Measurements from ENCODE around the gene FARSA. TPM values are rescaled to one million over a fixed set of nuclear protein-coding genes. Genes with fewer than 3 reads are reported as not detected.
"Not testable (repeated sequence)": the region's sequence is repeated elsewhere in the genome, so short reads cannot be mapped to it uniquely, and the experiment has no call there.

FARSA gene
- total RNA-seq, 1 donor from 2014 or later: 56.4 TPM

DNA sequence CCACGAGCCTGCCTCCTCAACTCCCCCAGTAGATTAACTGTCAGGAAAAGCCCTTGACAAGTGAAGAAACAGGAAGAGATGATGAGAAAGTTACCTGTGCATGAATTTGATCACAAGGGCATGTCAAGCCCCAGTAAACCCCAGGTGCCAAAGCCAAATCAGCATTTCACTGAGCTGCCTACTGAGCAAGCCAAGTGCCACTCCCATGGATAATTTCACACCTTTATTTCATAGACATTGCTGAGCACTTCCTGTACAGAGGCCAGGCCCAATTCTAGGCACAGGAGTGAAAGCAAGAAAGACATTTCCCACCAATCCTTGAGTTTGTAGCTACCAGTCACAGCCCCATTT lies 21.1 kb upstream of the FARSA start:
- no peak for DNase-seq (ENCODE audit: low read depth, low spot score)

- no peak for DNase-seq (ENCODE audit: low read depth, low spot score)
Measured at GRCh38 chr19:12953799-12954611, 20.5 kb upstream of the FARSA start.

- DNase-seq (ENCODE audit: low read depth, low spot score): no peak
Measured at GRCh38 chr19:12953138-12953798, 19.8 kb upstream of the FARSA start.

DNA sequence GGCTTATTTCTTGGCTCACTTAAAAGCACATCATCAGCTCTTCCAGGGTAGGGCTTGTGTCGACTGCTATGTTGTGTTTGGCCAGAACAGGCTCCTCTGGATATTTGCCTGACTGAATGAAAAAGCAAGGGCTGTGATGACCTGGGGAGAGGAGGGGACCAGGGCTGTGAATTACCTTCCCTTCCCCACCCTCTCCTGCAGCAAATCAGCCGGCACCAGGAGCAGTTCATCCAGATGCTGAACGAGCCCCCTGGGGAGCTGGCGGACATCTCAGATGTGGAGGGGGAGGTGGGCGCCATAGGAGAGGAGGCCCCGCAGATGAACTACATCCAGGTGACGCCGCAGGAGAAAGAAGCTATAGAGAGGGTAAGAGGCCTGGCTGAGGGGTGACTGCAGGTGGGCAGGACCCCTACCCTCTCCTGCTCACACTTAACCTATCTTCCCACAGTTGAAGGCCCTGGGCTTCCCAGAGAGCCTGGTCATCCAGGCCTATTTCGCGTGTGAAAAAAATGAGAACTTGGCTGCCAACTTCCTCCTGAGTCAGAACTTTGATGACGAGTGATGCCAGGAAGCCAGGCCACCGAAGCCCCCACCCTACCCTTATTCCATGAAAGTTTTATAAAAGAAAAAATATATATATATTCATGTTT lies 19.1 kb upstream of the FARSA start:
- no peak for DNase-seq (ENCODE audit: low read depth, low spot score)

- DNase-seq (ENCODE audit: low read depth, low spot score): not testable (repeated sequence)
Measured at GRCh38 chr19:12952050-12952449, 18.5 kb upstream of the FARSA start.

DNA sequence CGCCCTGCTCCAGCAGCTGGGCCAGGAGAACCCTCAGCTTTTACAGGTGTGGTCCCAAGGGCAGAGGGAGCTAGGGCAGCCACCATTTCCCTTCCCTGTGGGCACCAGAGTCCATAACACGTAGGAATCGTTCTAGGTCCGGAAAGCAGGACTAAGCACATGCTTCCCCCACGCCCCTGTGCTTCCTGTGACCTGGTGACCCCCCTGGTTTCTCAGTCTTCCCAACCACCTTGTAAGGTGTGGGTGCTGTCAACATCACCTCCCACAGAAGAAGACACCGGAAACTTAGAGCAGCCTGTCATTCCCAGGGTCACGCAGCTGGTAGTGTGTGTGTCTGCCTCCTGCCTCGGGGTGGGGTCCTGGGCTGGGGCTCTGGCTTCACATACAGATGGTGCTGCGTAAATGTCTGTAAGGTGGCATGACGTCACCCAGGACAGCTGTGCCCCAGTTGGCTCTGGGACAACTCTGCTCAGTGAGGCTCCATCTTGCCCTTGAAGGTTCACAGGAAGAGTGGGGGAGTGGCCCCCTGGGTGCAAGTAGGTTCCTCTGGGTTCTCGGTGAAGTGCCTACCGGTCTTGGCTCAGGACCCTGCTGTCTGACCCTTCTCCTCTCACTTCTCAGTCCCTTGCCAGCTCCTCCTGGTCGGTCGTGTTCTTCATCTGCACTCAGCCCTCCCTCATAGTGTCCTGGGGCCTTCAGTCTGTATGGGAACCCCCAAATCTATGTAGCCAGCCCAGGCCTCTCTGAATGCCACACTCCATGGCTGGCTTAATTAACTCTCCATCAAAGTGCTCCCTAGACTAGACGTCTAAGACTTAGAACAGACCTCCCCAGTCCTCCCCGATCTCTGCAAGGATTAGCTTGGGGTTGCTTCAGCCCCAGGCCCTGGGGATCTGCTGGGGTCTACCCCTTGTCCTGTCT lies 16.1 kb upstream of the FARSA start:
- no peak for DNase-seq (ENCODE audit: low read depth, low spot score)

DNA sequence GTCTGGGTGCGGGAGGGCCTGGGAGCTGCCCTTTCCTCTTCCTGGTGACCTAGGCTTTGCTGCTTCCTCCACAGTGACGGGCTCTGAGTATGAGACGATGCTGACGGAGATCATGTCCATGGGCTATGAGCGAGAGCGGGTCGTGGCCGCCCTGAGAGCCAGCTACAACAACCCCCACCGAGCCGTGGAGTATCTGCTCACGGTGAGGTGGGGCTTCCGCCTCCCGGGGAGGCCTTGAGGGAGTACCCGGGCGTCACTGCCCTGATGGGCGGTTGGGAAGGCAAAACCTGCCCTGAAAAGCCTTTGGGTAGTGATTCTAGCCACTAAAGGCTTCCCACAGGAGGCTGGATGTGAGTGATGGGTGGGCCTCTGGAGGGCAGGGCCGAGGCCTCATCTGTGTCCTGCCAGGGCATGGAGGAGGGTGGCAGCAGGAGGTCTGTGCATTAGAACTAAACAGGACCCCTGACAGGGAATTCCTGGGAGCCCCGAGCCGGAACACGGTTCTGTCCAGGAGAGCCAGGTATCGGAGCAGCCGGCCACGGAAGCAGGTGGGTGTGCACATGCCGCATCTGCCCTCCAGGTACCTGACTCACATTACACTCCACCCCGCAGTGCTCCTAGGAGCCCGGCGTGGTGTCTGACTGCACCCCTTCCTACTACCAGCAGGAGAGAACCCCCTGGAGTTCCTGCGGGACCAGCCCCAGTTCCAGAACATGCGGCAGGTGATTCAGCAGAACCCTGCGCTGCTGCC lies 15.3 kb upstream of the FARSA start:
- DNase-seq (ENCODE audit: low read depth, low spot score): no peak

- no peak for DNase-seq (ENCODE audit: low read depth, low spot score)
Measured at GRCh38 chr19:12947702-12948611, 14.4 kb upstream of the FARSA start.

GRCh38 chr19:12946731-12947496 lies 13.4 kb upstream of the FARSA start:
- DNase-seq (ENCODE audit: low read depth, low spot score): no peak

GRCh38 chr19:12946092-12946721 lies 12.7 kb upstream of the FARSA start:
- DNase-seq (ENCODE audit: low read depth, low spot score): no peak

DNA sequence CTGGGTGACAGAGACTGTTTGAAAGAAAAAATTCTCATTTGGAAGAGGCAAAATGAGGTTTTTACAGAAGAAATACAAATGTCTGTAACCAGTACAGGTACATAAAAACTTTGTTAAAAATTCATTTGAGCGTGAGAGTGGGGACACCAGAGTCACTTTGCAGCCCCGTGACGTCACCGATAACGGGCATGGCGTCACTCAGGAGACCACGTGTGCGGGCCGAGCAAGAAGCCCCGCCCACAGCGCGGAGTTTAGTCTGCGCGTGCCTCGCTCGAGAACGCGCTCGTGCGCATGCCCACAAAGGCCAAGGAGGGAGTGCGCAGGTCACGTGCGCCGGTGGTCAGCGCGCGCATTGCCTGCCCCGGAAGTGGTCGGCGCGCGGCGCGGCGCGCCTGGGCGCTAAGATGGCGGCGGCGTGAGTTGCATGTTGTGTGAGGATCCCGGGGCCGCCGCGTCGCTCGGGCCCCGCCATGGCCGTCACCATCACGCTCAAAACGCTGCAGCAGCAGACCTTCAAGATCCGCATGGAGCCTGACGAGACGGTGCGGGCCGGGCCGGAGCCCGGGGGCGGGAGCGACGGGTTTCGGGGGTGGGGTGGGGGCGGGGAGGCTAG lies 12.1 kb upstream of the FARSA start, which contains the start of gene RAD23A:
RAD23A (plus strand) TSS at position 384 of the 613 bp plus-strand sequence; CDS start at position 471, 87 bp downstream.
- DNase-seq (ENCODE audit: low read depth, low spot score): peak; percentile 88

DNA sequence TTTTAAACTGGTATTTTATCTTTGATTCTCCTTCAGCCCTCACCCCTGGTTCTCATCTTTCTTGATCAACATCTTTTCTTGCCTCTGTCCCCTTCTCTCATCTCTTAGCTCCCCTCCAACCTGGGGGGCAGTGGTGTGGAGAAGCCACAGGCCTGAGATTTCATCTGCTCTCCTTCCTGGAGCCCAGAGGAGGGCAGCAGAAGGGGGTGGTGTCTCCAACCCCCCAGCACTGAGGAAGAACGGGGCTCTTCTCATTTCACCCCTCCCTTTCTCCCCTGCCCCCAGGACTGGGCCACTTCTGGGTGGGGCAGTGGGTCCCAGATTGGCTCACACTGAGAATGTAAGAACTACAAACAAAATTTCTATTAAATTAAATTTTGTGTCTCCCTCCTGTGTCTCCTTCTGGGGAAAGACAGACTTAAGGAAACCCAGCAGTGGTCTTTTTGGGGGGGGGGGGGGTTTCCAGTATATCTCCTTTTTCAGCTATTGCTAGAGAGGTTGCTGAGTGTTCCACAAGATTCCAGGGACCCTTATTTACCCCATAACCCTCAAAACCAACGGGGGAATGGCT lies 10.7 kb upstream of the FARSA start:
- DNase-seq (ENCODE audit: low read depth, low spot score): no peak

DNA sequence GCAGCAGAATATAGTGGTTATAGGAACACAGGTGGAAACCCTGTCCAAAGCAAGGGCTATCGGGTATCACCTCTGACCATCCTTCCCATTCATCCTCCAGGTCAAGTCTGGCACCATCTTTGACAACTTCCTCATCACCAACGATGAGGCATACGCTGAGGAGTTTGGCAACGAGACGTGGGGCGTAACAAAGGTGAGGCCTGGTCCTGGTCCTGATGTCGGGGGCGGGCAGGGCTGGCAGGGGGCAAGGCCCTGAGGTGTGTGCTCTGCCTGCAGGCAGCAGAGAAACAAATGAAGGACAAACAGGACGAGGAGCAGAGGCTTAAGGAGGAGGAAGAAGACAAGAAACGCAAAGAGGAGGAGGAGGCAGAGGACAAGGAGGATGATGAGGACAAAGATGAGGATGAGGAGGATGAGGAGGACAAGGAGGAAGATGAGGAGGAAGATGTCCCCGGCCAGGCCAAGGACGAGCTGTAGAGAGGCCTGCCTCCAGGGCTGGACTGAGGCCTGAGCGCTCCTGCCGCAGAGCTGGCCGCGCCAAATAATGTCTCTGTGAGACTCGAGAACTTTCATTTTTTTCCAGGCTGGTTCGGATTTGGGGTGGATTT lies 10.0 kb upstream of the FARSA start:
- DNase-seq (ENCODE audit: low read depth, low spot score): no peak

- DNase-seq (ENCODE audit: low read depth, low spot score): no peak
Measured at GRCh38 chr19:12940897-12941296, 7.4 kb upstream of the FARSA start.

DNA sequence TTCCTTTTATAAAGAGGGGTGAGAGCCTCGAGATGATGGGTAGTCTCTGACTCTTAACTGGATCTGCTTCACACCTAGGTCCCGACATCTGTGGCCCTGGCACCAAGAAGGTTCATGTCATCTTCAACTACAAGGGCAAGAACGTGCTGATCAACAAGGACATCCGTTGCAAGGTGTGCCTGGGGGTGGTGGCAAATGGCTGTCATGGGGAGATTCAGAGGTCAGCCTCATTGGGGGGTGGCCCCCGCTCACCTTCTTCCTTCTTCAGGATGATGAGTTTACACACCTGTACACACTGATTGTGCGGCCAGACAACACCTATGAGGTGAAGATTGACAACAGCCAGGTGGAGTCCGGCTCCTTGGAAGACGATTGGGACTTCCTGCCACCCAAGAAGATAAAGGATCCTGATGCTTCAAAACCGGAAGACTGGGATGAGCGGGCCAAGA lies 6.5 kb upstream of the FARSA start:
- no peak for DNase-seq (ENCODE audit: low read depth, low spot score)

GRCh38 chr19:12938779-12939601 lies 5.5 kb upstream of the FARSA start:
- no peak for DNase-seq (ENCODE audit: low read depth, low spot score)
